Heart right ventricle (tissue), 16 donors: ENCODE measurements around the gene GNG7. TPM values are rescaled to one million over a fixed set of nuclear protein-coding genes. Genes with fewer than 3 reads are reported as not detected.

Experiments
- ATAC-seq, 8 donors: fragments of 200-7000 bp; cut with Tn5 transposase; one replicate each; pipeline ENCODE4 v1.9.1; 2020; ENCODE audit warnings: mild to moderate bottlenecking in 8 of 8, moderate library complexity in 8 of 8, moderate number of reproducible peaks in 1 of 8
- DNase-seq, 2 donors: peaks; one replicate each; pipeline ENCODE4 v3.0.0-alpha.2; 2020
- H3K27ac ChIP-seq, 10 donors: fragments of 200-600 bp; sonication (generic) in 2 of 10; one replicate each; pipeline versions ENCODE4 v1.5.0 to v1.8.0; 2020 to 2022; ENCODE audit warnings: mild to moderate bottlenecking in 3 of 10
- H3K27me3 ChIP-seq, 7 donors: fragments of 200-600 bp; one replicate each; pipeline ENCODE4 v1.8.0; 2021 to 2022; ENCODE audit warnings: mild to moderate bottlenecking in 2 of 7
- H3K36me3 ChIP-seq, 9 donors: fragments of 200-600 bp; sonication (generic) in 1 of 9; one replicate each; pipeline versions ENCODE4 v1.5.0 to v1.8.0; 2020 to 2022; ENCODE audit warnings: mild to moderate bottlenecking in 2 of 9
- H3K4me1 ChIP-seq, 9 donors: fragments of 200-600 bp; sonication (generic) in 1 of 9; one replicate each; pipeline versions ENCODE4 v1.5.0 to v1.8.0; 2020 to 2022; ENCODE audit warnings: mild to moderate bottlenecking in 4 of 9
- H3K4me3 ChIP-seq, 10 donors: fragments of 200-600 bp; sonication (generic) in 2 of 10; one replicate each; pipeline versions ENCODE4 v1.5.0 to v1.8.0; 2020 to 2022; ENCODE audit warnings: mild to moderate bottlenecking in 7 of 10, moderate library complexity in 2 of 10
- H3K9me3 ChIP-seq, 11 donors: fragments of 200-600 bp in 10 of 11; sonication (generic) in 2 of 11; one replicate each; pipeline versions ENCODE4 v1.5.0 to v1.8.0; 2013 to 2022; ENCODE audit warnings: mild to moderate bottlenecking in 2 of 11, control low read depth in 1 of 11, moderate library complexity in 1 of 11
- WGBS, 2 donors: extraction: QIAGEN DNeasy Blood & Tissue Kit; methylation state at CpG; one replicate each; pipeline ENCODE4 v1.1.7; 2013; ENCODE audit warnings: inconsistent platforms in 1 of 2; 5-methylcytosine and 5-hydroxymethylcytosine counted together
- intact Hi-C, 10 donors: fragments of 100-400 bp; cut with DNase I; formaldehyde crosslinking; loops; one replicate each; pipeline versions ENCODE4 v1.11.1 to v1.14.2; 2022
- polyA plus RNA-seq, 2 donors: library from polyadenylated mRNA; stranded (reverse); fragments of 200-250 nt; gene quantifications; one replicate each; pipeline ENCODE4 v1.2.3, GENCODE V29; 2013
- total RNA-seq, 10 donors: library from RNA; stranded (reverse); fragmentation: NEBNext Ultra II Directional in 3 of 10; extraction: Animal tissue kit (Norgen Biotek cat#: 25700) in 3 of 10; gene quantifications; one replicate each; pipeline versions ENCODE4 v1.2.1 to v1.2.4, GENCODE V29; 2021 to 2023
- TF ChIP-seq, protein P1 (sequence below), 9 donors: fragments of 200-600 bp; sonication (generic) in 2 of 9; IDR thresholded peaks; one replicate each; pipeline versions ENCODE4 v1.5.0 to v1.8.0; 2021 to 2022; ENCODE audit warnings: antibody characterized with exemption in 9 of 9, mild to moderate bottlenecking in 5 of 9, moderate library complexity in 1 of 9
- donor health status: Arrhythmogenic right ventricular cardiomyopathy.
- donor health status: ischemic (EF 13 %, LVEDD 7.1; RV severe dilation, severe dysfunction).
- donor health status: healthy with polysubstance abuse.
- donor health status: DM: no; HTN: yes; CAD: no.
- donor health status: DM: no; HTN: no; CAD: no.
- donor health status: ischemic (EF 25% LVEDD 6.9; RV normal size, moderate dysfunction).
- donor health status: ischemic (EF 25% LVEDD 5.7; RV mildly dilated, moderate dysfunction).
- donor health status: healthy.
- donor health status: DM: yes; HTN: yes; CAD: no.
- donor health status: Ischemic cardiomyopathy.
- donor health status: ischemic (EF 35%, LVEDD 5.7; RV mildly dilated, moderate dysfunction).
- donor health status: nonischemic (EF 11% LVEDD 7.7; RV severe dilation, severe dysfunction).
- donor health status: DM: yes; HTN: yes; CAD: no.
- donor health status: PGD.
- donor health status: ischemic (EF 29% LVEDD 5.4; RV normal size, mild dysfunction).
- donor health status: nonischemic (EF 23%, LVEDD 6.1; RV moderate dilation, normal function).

GNG7 gene
- total and polyA plus RNA-seq, 12 donors: 8.4 to 56.9 (median 39.1) TPM

DNA sequence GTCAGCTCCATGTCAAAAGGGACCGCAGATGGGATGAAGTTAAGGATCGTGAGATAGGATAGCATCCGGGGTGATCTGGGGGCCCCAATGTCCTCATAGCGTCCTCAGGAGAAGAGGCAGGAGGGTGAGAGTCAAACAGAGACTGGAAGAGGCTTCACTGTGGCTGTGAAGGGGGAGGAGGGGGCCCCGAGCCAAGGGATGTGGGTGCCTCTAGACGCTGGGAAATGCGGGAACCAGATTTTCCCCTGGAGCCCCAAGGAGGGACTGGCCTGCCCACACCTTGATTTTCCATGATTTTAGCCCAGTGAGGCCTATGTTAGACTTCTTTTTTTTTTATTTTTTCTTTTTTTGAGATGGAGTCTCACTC, 61.2 kb downstream of the GNG7 start:
- intact Hi-C loops: loop anchor here in 1 of 10 donors (10.0 kb wide), 1 partner anchor 233 kb away; no protein-coding TSS in a partner anchor
- H3K4me3 ChIP-seq: no peak overlapping the region
- no peaks in the 10 kb centered on the region for H3K36me3 ChIP-seq
- no peak overlapping the region for H3K27ac ChIP-seq
- peaks cover 0 to 8% (median 0%) of the 10 kb centered on the region in 7 donors for H3K27me3 ChIP-seq
- no peak for DNase-seq
- TF ChIP-seq, protein P1, sequence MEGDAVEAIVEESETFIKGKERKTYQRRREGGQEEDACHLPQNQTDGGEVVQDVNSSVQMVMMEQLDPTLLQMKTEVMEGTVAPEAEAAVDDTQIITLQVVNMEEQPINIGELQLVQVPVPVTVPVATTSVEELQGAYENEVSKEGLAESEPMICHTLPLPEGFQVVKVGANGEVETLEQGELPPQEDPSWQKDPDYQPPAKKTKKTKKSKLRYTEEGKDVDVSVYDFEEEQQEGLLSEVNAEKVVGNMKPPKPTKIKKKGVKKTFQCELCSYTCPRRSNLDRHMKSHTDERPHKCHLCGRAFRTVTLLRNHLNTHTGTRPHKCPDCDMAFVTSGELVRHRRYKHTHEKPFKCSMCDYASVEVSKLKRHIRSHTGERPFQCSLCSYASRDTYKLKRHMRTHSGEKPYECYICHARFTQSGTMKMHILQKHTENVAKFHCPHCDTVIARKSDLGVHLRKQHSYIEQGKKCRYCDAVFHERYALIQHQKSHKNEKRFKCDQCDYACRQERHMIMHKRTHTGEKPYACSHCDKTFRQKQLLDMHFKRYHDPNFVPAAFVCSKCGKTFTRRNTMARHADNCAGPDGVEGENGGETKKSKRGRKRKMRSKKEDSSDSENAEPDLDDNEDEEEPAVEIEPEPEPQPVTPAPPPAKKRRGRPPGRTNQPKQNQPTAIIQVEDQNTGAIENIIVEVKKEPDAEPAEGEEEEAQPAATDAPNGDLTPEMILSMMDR (IDR thresholded peaks at IDR 0.05): no peak
- no peaks in the 10 kb centered on the region for H3K9me3 ChIP-seq
- H3K4me1 ChIP-seq: peaks cover 0 to 18% (median 5%) of the 10 kb centered on the region in 9 donors
- ATAC-seq: no peak
- 92 to 93% methylated on average over 7 of the region's 7 CpGs for WGBS, 2 donors

DNA sequence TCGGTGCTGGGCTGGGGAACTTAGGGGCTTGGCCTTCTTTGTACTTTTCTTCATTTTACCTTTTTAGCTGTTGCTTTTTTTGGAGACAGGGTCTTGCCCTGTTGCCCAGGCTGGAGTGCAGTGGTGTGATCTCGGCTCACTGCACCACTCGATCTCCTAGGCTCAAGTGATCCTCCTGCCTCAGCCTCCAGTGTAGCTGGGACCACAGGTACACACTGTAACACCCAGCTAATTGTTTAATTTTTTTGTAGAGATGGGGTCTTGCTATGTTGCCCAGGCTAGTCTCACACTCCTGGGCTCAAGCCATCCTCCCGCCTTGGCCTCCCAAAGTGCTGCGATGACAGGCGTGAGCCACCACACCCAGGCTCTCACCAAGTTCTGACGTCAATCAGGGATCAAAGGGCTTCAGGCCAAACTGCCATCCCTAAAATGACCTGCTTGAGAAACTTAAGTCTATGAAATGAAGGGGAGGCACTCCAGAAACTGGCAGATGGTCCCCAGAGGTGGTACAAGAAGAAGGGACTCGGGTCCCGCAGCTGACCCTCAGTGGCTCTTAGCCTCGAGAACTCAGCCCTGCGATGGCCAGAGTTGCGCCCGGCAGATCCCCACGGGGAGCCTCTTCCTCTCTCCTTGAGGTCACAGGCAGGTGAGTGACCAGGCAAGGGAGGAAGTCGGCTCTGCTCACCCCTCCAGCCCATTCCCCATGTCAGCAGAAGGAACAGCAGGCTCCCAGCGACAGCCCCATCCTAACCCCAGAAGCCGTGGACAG, 61.7 kb downstream of the GNG7 start:
- no peaks in the 10 kb centered on the region for H3K36me3 ChIP-seq
- ATAC-seq (no peak), DNase-seq (no peak)
- H3K27ac ChIP-seq: no peak overlapping the region
- WGBS, 2 donors: 87 to 90% methylated on average over 17 of the region's 17 CpGs
- H3K4me1 ChIP-seq: peaks cover 0 to 21% (median 5%) of the 10 kb centered on the region in 9 donors
- intact Hi-C loops: loop anchor here in 1 of 10 donors (10.0 kb wide), 1 partner anchor 234 kb away; no protein-coding TSS in a partner anchor
- H3K27me3 ChIP-seq: peaks cover 0 to 8% (median 0%) of the 10 kb centered on the region in 7 donors
- H3K9me3 ChIP-seq: no peaks in the 10 kb centered on the region
- no peak overlapping the region for H3K4me3 ChIP-seq
- TF ChIP-seq, protein P1 (IDR thresholded peaks at IDR 0.05): no peak

DNA sequence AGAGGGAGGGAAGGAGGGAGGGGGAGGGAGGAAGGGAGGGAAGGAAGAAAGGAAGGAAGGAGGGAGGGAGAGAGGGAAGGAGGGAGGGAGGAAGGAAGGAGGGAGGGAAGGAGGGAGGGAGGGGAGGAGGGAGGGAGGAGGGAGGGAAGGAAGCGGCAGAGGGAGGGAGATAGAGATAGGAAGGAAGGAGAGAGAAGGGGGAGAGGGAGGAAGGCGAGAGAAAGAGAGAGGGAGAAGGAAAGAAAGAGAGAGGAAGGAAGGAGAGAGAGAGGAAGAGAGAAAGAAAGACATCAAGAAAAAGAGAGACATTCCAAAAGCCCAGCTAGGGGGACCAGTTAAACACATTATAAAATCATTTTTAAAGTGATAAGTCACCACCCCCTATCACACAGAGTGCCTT, 62.5 kb downstream of the GNG7 start:
- WGBS, 2 donors: 56 to 74% methylated on average over 2 of the region's 2 CpGs
- intact Hi-C loops: loop anchor here in 1 of 10 donors (10.0 kb wide), 1 partner anchor 235 kb away; no protein-coding TSS in a partner anchor
- TF ChIP-seq, protein P1 (IDR thresholded peaks at IDR 0.05): no peak
- ATAC-seq (no peak), DNase-seq (no peak)
- Histone ChIP-seq H3K9me3 (no peaks in the 10 kb centered on the region), H3K4me1 (peaks cover 2 to 26% (median 7%) of the 10 kb centered on the region in 9 donors), H3K36me3 (no peaks in the 10 kb centered on the region), H3K4me3 (no peak overlapping the region), H3K27me3 (peaks cover 0 to 8% (median 0%) of the 10 kb centered on the region in 7 donors), H3K27ac (no peak overlapping the region)

DNA sequence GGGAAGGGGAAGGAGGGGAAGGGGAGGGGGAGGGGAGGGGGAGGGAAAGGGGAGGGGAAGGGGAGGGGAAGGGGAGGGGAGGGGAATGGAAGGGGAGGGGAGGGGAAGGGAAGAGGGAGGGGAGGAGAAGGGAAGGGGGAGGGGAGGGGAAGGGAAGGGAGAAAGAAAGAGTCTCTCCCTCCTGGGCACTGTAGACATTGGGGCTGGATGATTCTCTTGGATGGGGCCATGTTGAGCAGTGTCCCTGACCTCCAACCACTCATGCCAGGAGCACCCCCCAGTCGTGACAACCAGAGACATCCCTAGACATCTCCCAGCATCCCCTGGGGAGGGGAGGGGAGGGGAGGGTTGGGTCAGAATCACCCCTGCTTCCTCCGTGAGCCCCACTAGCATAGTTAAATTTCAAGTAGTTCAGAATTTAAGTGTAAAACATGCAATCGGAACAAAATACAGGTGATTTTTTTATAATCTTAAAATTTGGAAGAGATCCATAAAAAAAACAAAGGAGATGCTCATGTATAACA, 64.0 kb downstream of the GNG7 start:
- ATAC-seq: no peak
- Histone ChIP-seq H3K9me3 (no peaks in the 10 kb centered on the region), H3K36me3 (no peaks in the 10 kb centered on the region), H3K4me3 (no peak overlapping the region), H3K4me1 (peaks cover 3 to 42% (median 15%) of the 10 kb centered on the region in 9 donors), H3K27ac (no peak overlapping the region), H3K27me3 (peaks cover 0 to 8% (median 0%) of the 10 kb centered on the region in 7 donors)
- 50 to 67% methylated on average over 3 of the region's 3 CpGs for WGBS, 2 donors
- no peak for DNase-seq
- intact Hi-C loops: no loop called here
- TF ChIP-seq, protein P1 (IDR thresholded peaks at IDR 0.05): no peak
